ENCODE measurements around the gene ELOVL6.
"Not testable (repeated sequence)": the region's sequence is repeated elsewhere in the genome, so short reads cannot be mapped to it uniquely, and the experiment has no call there.

The ELOVL6 gene

DNA sequence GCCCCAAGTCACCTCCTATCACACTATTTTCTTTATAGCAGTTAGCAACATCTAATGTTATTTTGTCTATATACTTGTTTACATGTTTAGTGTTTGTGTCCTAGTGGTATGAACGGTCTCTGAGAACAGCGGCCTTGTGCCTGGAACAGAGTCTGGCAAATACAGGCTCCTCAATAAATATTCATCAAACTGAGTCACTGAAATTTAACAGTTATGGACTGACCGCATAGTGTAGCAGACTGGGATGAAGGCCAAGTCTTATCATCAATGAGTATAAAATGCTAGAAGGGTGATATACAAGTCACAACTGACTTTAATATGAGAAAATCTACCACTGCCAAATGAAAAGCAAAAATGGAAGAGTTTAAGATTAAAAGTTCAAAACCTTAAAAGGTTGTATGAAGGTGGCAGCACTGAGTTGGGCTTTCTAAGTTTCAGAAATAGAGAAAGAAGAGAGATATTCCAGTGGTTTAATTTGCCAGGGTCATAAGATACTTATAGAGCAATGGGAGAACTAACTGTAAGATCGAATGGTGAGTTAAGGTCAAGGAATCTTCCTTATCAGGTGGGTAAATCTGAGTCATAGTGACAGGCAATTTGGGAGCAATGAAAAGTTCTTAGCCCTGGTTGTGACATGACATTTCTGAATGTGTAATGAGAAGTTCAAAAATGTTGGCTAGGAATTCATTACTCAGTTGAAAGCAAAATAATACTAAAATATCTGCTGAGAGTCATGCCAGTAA, 34.9 kb downstream of the ELOVL6 start:
- peak; percentile 25 for TF ChIP-seq CTCF (IDR thresholded peaks at IDR 0.05; ENCODE audit: control insufficient read depth, insufficient read depth, low read depth, low read length, missing control alignments)
- no peak overlapping the region for H3K4me3 ChIP-seq (ENCODE audit: control insufficient read depth, low read depth, low read length)
- peak; percentile 80 for DNase-seq (ENCODE audit: low read depth)

DNA sequence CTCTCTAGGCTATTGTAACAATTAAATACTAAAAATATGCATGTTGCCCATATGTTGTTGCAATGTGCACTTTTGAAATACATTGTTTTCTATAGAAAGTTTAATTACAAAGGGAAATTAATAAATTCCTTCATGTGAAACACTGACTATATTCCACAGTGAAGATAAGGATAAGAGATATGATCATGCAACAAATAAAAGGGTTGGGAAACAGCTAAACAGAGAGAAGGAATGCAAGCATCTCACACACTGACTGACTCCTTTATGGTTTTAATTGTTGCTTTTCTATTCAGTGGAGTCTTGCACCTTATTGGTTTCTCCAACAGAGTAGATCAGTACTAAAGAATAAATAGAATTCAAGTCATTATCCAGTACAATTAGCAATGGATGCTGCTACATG, 37.8 kb downstream of the ELOVL6 start:
- TF ChIP-seq CTCF (IDR thresholded peaks at IDR 0.05; ENCODE audit: control insufficient read depth, insufficient read depth, low read depth, low read length, missing control alignments) = no peak
- DNase-seq (ENCODE audit: low read depth) = no peak
- H3K4me3 ChIP-seq (ENCODE audit: control insufficient read depth, low read depth, low read length) = no peak overlapping the region

DNA sequence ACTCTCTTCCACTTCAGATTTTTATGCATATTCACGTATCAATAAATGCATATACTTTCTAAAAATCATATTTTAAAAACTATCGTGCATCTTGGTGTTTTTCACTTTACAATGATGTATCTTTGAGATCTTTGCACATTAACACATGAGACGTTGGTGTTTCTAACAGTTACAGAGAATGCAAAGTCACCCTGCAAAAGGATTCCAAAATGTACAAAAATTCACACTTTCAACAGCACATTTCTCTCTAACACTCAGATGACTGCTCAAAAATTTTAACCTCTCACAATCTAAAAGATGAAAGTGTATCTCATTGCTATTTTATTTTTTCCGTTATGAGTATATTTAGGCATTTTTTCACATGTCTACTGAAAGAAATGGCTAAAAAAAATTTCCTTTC, 38.9 kb downstream of the ELOVL6 start:
- TF ChIP-seq CTCF (IDR thresholded peaks at IDR 0.05; ENCODE audit: control insufficient read depth, insufficient read depth, low read depth, low read length, missing control alignments) = no peak
- DNase-seq (ENCODE audit: low read depth) = no peak
- H3K4me3 ChIP-seq (ENCODE audit: control insufficient read depth, low read depth, low read length) = no peak overlapping the region

- no peak for DNase-seq (ENCODE audit: low read depth)
- H3K4me3 ChIP-seq (ENCODE audit: control insufficient read depth, low read depth, low read length) = no peak overlapping the region
- TF ChIP-seq CTCF (IDR thresholded peaks at IDR 0.05; ENCODE audit: control insufficient read depth, insufficient read depth, low read depth, low read length, missing control alignments) = no peak
Observed at GRCh38 chr4:110157580-110157979, 40.8 kb downstream of the ELOVL6 start.

- not testable (repeated sequence) for H3K4me3 ChIP-seq (ENCODE audit: control insufficient read depth, low read depth, low read length); DNase-seq (ENCODE audit: low read depth)
Observed at GRCh38 chr4:110157166-110157565, 41.2 kb downstream of the ELOVL6 start.

GRCh38 chr4:110156442-110156841, 42.0 kb downstream of the ELOVL6 start:
- TF ChIP-seq CTCF (IDR thresholded peaks at IDR 0.05; ENCODE audit: control insufficient read depth, insufficient read depth, low read depth, low read length, missing control alignments) = no peak
- no peak overlapping the region for H3K4me3 ChIP-seq (ENCODE audit: control insufficient read depth, low read depth, low read length)
- DNase-seq (ENCODE audit: low read depth) = no peak

GRCh38 chr4:110155654-110156053, 42.8 kb downstream of the ELOVL6 start:
- TF ChIP-seq CTCF (IDR thresholded peaks at IDR 0.05; ENCODE audit: control insufficient read depth, insufficient read depth, low read depth, low read length, missing control alignments) = no peak
- H3K4me3 ChIP-seq (ENCODE audit: control insufficient read depth, low read depth, low read length) = no peak overlapping the region
- no peak for DNase-seq (ENCODE audit: low read depth)
